HT-29 (cell line): ENCODE measurements around the gene YIPF4. TPM values are rescaled to one million over a fixed set of nuclear protein-coding genes. Genes with fewer than 3 reads are reported as not detected.
"Not testable (repeated sequence)": the region's sequence is repeated elsewhere in the genome, so short reads cannot be mapped to it uniquely, and the experiment has no call there.

Experiments
- DNase-seq: peaks from one replicate; pipeline ENCODE4 v3.0.0-alpha.2; 2015; ENCODE audit warnings: low spot score
- total RNA-seq: library from RNA; depleted of rRNA; stranded (reverse); fragments of >200 nt; shearing (Covaris generic); gene quantifications from 2 replicates; pipeline ENCODE4 v1.2.3, GENCODE V29; 2014; rRNA removed

YIPF4 gene
- 4.6 and 11.9 TPM in 2 replicates for total RNA-seq

DNA sequence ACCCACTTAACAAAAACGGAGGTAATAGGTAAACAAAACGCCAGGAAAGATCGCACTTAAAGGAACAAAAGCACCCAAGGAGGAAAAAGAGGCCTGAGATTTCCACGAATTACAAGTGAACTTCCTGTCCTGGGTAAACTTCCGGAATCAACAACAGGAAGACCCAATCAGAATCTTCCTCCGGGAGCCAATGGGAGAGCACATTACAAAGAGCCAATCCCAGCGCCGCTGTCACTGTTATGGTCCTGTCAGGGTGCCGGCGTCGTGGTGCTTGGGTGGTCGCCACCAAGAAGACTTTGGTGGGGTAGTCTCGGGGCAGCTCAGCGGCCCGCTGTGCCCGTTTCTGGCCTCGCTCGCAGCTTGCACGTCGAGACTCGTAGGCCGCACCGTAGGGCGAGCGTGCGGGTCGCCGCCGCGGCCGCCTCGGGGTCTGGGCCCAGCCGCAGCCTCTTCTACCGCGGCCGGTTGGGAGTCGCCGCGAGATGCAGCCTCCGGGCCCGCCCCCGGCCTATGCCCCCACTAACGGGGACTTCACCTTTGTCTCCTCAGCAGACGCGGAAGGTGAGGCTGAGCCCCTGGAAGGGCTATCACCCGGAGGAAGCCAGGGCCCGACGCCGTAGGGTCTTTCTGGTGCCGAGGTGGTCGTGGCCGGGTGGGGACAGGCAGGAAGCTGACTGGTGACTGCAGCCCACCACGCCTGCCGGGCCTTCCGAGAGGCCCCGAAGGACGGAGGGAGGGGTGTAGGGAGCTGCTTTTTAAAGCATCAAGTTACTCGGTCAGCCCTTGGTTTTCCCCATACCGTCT is at the start of gene YIPF4:
TSS of gene YIPF4 (plus strand) at position 231 of the 804 bp plus-strand sequence. CDS start at position 483, 252 bp downstream.
- peak; percentile 90 for DNase-seq

DNA sequence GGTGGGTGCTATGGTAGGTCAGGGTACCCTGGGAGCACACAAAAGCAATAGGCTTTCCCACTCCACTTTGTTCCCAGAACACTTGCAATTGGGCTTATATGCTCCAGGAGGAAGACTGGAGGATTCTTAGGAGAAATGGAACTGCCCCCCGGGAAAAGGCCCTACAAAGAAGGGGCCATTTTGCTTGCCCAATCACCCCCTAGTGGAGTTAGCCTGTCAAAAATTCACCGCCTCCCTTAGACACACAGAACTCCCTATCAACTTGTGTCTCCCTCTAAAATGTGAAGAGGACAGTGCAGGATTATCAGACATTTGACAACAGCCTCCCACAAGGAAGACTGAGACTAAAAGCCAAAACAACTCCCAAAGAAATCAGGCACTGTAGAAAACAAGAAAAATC is 49.5 kb upstream of the YIPF4 start:
- DNase-seq, result no peak

DNA sequence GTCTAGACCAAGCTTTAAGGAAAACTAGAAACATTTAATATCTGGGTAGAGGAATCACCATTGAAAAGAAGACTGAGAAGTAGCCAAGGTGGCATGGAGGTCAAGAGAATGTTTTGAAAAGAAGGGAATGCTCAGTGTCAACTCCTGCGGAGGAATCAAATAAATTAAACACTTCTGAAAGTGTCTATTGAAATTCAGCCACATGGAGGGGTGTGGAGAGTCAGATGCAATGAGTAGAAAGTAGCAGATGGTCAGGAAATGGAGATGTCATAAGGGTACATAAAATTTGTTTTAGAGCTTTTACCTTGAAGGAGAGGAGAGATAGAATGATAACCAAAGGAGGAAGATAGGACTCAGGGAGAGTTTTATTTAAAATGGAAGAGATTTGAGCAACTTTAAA is 48.1 kb upstream of the YIPF4 start:
- DNase-seq, result no peak

DNA sequence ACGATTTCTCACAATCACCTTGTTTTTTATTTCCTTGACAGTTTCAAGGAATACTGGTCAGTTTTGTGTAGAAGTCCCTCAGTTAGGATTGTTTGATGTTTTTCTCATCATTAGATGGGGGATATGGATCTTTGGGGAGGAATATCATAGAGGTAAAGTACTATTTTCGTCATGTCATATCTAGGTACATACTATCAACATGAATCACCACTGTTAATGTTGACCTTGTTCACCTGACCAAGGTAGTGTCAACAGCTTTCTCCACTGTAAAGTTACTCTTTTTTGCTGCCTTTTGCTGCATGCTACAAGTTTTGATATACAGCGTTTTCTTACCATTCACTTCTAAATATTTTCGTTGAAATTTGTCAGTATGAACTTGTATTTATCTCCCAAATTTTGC is 45.7 kb upstream of the YIPF4 start:
- no peak for DNase-seq

DNA sequence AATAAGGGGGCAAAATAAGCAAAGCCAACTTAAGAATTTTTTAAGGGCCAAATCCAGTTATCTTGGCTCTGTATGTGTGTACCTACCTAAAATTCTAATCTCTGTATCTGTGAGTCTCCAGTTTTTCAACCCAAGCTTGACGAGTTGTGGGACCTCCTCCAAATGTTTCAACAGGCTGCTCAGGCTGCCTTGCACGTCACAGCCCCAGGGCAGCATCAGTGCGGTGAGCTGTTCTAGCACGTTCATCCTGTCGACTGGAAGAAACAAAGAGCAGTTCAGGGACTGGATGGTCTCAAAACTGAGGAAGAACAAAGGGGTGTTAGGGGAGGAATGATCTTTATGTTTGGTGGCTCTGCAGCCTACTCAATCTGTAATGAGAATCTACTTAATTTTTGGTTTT is 42.4 kb upstream of the YIPF4 start:
- DNase-seq, result no peak

DNA sequence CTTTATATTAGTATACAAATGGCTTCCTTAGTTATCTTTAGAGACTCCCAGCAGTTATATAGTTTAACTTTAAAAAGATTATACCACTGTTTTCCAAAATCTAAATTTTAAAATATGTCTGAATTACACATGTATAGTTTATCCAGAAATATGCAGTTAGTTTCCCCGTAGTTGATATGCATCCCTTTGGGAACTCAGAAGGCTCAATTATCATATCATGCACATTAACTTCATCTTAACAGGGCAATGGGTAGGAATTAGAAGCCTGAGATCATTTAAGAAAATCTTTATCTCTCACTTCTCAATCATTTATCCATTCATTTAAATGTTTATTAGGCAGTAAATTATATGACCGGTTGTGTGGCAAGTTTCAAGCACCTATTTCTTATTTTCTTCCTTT is 40.2 kb upstream of the YIPF4 start:
- DNase-seq, result no peak

DNA sequence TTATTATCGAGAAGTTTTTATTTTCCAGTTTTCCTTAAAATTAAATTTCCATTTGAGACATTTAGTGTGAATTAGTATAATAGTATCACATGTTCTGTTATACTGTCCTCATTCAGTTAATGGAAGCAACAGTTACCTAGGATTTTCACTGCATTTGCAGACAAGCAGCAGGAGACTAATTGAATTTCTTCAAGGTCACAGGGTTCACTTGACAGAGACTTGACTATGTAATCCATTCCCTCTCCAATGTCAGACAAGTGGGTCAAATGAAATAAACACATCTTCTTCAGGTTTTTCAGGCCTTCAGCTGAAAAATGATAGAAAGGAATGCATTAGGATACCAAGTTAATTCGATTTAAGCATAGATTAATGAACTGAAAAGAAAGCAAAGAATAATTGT is 39.7 kb upstream of the YIPF4 start:
- no peak for DNase-seq

DNA sequence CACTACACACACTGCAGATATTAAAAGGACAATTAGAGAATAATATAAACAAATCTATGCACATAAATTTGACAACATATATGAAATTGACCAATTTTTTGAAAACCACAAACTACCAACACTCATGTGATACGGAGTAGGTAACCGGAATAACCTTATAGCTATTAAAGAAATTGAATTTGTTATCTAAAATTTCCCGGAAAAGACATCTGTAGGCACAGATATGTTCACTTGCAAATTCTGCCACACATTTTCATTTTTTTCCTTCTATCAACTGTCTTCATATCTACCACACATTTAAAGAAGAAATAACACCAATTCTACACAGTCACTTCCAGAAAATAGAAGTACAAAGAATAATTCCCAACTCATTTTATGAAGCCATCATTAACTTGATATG is 35.4 kb upstream of the YIPF4 start:
- no peak for DNase-seq

DNA sequence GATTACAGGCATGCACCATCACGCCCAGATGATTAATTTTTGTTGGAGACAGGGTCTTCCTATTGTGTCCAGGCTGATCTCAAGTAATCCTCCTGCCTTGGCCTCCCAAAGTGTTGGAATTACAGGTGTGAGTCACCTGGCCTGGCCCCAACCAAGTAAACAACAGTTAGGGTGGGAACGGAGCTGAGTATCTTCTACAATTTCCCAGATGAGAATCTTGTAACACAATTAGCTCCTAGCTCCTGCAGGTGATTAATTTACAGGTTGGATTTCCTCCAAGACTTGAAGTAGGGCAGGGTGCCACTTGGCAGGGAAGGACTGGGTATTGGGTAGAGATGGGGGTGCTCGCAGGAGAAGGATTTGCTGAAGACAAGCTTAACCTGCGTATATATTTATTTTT is 30.8 kb upstream of the YIPF4 start:
- peak; percentile 38 for DNase-seq

DNA sequence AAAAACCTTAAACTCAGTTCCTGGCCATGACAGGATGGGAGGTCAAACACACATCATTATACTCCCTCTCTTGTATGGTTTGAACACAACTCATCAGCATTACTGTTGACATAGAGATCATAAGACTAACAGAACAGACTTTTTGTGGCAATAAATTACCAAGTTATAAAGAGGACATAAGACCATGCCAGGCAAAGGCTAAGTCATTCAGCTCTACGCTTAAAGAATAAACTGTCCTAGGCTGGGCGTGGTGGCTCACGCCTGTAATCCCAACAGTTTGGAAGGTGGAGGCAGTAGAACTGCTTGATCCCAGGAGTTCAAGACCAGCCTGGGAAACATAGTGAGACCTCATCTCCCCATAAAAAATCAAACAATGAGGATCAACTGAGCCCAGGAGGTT is 29.4 kb upstream of the YIPF4 start:
- DNase-seq, result no peak

DNA sequence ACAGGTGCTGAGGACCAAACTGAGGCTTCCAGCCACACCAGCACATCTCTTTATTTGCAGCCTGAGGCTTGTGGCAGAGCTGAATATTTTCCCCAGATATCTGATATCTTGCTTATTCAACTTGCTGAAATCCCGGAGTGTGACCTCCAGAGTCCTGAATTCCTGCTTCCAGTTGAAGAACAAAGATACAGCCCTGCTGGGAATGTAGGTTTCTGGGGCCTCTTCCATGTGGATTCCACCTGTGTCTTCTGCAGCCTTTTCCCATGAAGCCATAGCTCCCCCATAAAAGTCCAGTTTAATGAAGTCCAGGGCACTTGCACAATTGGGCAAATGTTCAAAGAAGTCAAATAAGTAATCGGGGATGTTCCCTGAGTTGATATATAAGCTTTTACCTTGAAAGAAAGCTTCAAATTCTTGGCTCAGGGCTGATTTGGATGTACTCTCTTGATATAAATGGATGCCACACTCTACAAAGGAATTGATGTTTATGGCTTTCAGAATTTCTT is 27.9 kb upstream of the YIPF4 start:
- DNase-seq, result no peak

DNA sequence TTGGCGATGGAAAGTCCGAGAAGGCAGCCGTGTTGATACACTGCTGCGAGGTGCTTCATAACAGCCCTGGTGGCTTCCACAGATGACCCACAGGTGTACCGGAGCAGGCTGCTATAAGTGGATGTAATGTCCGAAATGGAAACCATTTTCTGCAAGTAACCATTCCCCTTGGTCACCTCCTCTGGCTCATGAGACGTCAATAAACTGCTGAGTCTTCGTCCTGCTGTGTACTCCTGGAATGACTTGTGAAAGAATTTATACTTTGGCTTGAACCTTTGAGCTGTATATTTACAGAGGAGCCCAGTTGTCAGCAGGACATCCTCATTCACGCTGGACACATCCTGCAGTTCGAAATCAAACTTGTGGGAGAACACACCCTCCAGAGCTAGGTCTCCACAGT is 27.4 kb upstream of the YIPF4 start:
- DNase-seq, result no peak

DNA sequence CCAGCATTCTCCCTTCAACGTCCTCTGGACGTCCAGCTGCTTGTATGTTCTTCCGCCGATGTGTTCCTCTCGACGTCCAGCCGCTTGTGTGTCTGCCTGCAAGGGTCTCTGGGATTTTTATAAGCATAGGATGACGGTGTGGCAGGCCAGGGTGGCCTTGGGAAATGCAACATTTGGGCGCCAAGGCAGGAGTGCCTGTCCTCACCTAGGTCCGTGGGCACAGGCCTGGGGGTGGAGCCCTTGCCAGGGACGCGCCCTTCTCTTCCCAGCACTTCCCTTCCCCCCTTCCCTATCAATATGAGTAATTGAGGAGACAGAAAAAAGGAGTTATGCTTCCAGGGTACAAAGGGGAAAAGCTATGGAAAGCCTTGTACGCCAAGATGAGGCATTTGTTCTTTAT is 19.5 kb upstream of the YIPF4 start:
- DNase-seq, result no peak

DNA sequence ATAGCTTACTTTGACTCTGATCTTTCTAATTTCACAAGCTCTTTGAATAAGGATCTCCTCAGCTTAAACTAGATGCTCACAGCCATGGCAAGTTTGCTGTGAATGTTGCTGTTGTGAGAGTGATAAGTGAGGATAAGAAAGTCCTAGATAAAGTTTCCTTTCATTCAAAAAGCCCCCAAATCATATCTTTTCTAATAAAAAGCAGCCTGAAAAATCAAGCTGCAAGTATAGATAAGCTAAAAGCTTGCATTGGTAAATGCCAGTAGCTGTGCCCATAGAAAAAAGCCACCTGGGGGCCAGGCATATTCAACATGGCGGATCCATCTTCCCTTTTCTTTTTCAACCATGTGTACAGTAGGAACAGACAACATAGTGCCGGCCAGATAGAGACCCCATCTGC is 17.3 kb upstream of the YIPF4 start:
- no peak for DNase-seq

DNA sequence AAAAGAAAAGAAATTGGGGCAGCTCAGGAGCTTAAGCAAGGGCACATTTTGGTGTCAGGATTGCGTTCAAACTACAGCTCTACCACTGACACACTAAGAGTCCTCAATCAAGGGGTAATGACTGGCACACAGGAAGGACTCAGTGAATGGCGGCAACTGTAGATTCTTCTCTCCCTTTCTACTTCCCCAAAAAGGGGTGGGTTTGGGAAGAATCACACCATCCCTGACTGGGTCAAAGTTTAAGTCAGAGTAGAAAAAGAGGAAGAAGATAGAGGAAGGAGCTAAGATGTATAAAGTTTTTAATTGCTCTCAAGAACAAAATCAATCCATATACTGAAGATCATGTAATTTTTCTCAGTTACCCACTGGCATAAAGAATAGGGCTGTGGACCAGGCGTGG is 15.6 kb upstream of the YIPF4 start:
- DNase-seq, result no peak

DNA sequence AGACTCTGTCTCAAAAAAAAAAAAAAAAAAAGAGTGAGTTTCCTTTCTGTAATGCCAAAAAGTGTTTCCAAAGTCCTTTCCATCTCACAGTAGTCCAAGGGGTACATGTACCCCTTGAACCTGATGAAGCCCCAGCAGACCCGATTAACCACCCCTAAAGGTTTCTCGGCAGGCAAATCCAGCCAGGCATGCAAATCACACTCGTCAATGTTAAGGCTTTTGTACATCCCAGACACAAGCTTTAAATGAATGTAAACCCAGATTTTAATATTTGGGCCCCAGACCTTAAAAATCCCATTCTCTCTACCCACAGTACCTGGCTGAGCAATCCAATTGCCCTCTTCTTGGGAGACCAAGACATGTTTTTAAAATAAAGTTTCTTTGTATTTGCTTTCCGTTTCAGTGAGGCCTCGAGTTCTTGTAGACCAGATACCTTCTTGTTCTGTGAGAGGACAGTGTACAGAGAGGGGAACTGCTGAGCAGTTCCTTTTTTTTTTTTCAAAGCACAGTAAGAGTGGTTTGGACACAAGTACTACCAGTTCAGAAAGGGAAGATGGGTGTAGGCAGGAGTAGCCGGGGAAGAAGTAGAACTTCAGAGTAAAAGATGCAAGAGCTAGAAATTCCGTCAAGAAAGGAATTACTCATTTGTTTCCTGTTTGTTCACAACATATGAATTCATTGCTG is 13.1 kb upstream of the YIPF4 start, which contains the start of gene NLRC4:
TSS of gene NLRC4 (minus strand) at position 465 of the 684 bp plus-strand sequence. CDS start 8,111 bp downstream, outside the sequence.
- DNase-seq, result no peak

DNA sequence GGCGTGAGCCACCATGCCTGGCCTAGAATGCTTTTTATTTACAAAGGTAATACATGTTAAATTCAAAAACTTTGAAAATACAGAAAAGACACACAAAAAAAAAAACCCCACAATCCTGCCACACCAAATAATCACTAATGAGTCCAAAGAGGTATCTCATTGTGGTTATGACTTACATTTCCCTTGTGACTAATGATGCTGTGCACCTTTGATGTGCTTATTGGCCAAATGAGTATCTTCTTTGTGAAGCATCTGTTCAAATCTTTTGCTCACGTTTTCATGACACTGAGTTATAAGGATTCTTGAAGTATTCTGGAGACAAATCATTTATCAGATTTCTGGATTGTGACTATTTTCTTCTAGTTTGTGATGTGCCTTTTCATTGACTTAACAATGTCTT is 6.6 kb upstream of the YIPF4 start:
- no peak for DNase-seq

DNA sequence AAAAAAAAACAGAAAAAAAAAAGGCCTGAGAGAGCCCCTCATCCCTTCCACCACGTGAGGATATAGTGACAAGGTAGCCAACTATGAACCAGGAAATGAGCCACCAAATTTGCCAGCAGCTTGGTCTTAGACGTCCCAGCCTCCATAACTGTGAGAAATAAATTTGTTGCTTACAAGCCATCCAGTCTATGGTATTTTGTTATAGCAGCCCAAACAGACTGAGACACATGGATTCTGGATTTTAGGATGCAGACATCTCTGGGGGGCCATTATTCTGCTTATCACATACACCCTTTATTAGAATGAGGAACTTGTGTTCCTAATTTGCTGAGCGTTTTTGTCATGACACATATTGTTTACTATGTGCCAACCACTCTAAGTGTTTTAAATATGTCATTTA is 5.4 kb upstream of the YIPF4 start:
- DNase-seq, result no peak

DNA sequence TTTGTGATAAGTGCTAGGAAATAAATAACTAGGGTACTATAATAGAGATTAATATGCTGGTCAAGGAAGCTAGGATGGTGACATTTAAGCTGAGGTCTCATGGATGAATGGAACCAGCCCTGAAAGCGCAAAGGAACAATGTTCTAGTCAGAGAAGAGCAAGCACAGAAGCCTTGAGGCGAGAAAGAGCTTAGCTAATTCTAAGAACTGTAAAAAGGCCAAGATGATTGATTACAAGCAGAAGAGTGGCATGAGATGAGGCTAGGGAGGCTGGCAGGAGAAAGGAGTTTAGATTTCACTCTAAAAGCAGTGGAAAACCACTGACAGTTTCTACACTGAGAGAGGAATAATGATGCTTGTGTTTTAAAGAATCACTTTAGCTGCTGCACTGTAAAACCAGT is 3.4 kb upstream of the YIPF4 start:
- DNase-seq, result no peak

DNA sequence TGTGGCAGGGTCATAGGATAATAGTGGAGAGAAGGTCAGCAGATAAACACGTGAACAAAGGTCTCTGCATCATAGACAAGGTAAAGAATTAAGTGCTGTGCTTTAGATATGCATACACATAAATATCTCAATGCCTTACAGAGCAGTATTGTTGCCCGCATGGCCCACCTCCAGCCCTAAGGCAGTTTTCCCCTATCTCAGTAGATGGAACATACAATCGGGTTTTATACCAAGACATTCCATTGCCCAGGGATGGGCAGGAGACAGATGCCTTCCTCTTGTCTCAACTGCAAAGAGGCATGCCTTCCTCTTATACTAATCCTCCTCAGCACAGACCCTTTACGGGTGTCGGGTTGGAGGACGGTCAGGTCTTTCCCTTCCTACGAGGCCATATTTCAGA is 1.9 kb upstream of the YIPF4 start:
- DNase-seq, result not testable (repeated sequence)

DNA sequence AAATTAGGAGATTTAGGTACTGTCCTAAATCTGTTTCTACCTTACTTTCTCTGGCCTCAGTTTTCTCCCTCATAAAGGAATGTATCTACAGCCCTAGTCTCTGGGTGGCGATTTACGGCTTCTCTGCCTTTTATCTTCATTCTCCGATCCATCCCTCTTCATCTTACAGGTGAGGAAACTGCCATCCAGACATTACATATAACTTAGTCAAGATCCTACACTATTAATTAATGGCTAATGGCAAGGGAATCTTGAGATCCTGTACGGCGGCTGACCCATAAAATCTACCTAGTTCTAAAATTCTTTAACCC is 386 bp upstream of the YIPF4 start:
- DNase-seq, result no peak

DNA sequence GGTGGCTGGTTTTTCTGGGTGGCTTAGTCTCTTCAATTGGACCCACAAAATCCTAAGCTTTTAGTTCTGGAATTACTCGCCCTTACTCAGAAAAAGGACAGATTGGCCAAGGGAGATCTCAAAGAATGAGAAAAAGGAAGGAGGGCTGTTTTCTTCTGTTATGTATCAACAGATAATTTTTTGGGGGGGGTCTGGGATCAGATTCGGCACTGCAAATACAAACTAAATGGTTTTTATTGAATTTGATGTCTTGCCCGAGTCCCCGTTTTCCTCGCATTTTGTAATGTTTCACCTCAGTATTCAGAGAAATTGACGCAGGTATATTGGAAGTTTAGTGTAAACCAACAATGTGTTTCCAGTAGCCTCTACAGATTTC is 762 bp downstream of the YIPF4 start:
- peak; percentile 5 for DNase-seq

DNA sequence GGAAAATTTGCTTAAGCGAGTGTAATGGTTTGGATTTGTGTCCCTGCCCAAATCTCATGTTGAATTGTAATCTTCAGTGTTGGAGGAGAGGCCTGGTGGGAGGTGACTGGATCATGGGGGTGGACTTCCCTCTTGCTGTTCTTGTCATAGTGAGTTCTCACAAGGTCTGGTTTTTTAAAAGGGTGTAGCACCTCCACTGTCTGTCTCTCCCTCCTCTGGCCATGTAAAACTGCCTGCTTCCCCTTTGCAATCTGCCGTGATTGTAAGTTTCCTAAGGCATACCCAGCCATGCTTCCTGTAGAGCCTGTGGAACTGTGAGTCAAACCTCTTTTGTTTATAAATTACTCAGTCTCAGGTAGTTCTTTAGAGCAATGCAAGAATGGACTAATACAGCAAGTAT is 6.6 kb downstream of the YIPF4 start:
- no peak for DNase-seq
